ENCODE data around the gene MXRA7.

DNA sequence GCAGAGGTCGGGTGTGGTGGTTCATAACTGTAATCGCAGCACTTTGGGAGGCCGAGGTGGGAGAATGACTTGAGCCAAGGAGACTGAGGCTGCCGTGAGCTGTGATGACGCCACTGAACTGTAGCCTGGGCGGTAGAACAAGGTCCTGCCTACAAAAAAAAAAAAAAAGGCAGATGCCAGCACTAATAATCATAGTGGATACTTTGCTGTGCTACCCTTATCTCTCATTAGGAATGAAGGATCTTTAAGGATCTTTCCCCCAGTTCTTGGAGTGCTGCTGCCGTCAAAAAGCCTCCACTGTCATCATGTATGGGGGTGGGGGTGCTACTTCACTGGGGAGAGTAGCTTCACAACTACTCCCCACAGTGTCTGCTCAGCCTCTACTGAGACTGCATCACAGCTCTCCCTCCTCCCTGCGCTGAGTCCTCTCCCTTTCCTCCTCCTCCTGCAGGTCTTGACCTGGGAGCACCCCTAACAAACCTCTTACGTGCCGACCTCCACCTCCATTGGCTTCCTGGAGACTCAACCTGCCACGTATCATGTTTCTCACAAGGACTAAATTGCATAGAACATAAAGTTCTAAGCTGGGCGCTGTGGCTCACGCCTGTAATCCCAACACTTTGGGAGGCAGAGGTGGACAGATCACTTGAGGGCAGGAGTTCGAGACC, 42.8 kb downstream of the MXRA7 start:
- TF ChIP-seq, protein P1, sequence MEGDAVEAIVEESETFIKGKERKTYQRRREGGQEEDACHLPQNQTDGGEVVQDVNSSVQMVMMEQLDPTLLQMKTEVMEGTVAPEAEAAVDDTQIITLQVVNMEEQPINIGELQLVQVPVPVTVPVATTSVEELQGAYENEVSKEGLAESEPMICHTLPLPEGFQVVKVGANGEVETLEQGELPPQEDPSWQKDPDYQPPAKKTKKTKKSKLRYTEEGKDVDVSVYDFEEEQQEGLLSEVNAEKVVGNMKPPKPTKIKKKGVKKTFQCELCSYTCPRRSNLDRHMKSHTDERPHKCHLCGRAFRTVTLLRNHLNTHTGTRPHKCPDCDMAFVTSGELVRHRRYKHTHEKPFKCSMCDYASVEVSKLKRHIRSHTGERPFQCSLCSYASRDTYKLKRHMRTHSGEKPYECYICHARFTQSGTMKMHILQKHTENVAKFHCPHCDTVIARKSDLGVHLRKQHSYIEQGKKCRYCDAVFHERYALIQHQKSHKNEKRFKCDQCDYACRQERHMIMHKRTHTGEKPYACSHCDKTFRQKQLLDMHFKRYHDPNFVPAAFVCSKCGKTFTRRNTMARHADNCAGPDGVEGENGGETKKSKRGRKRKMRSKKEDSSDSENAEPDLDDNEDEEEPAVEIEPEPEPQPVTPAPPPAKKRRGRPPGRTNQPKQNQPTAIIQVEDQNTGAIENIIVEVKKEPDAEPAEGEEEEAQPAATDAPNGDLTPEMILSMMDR (IDR thresholded peaks at IDR 0.05) = no peak
- TF ChIP-seq POLR2A (IDR thresholded peaks at IDR 0.05) = no peak
